H54 (cell line): ENCODE data around the gene DDR2.
"Not testable (repeated sequence)": the region's sequence is repeated elsewhere in the genome, so short reads cannot be mapped to it uniquely, and the experiment has no call there.

Experiments
- DNase-seq: peaks from one replicate; pipeline ENCODE4 v3.0.0; 2011; ENCODE audit warnings: low spot score, mixed read lengths; ENCODE audit not compliant: insufficient read length
- FAIRE-seq: peaks from 3 replicates; lab custom pipeline; 2011; peaks lifted over from hg19 to GRCh38; lab: Jason Lieb, UNC
- POLR2A ChIP-seq: IDR thresholded peaks from 2 replicates; pipeline ENCODE4 v1.6.1; 2011; ENCODE audit warnings: low read depth, mild to moderate bottlenecking, low read length

Gene DDR2

DNA sequence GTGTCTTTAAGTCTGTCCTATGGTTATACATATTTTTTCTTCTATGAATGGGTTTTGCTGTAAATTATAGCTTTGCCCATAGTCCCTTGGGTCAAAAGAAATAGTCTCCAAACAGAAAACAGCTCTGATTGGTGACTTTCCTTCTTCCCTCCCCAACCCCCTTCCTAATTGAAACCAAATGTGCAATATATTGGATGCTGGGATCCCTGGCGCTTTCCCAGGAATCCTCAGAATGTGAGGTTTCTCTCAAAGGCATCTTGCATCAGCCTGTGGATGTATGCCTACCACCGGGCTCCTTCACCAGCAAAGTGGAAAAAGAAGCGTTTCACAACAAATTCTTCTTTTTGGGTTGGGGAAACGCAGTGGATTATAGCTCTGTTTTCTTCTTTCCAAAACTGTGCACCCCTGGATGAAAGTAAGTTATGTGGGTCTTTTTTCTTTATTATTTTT, at the start of gene DDR2:
DDR2 (plus strand) TSS at position 248 of the 450 bp plus-strand sequence. CDS start 86,600 bp downstream, outside the sequence.
- DNase-seq (no peak), FAIRE-seq (no peak)
- TF ChIP-seq POLR2A: peak; percentile 30; the same call in 1 of the 2 replicates

DNA sequence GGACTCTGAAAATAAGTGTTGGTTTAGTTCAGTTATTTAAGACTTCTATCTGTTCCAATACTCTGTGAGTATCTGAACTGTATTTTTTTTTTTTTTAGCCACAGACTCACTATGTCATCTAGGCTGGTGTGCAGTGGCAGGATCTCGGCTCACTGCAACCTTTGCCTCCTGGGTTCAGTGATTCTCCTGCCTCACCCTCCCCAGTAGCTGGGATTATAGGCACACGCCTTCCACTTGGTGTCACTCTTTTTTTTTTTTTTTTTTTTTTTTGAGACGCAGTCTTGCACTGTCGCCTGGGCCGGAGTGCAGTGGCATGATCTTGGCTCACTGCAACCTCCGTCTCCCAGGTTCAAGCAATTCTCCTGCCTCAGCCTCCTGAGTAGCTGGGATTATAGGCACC, 49.4 kb upstream of the DDR2 start:
- not testable (repeated sequence) for DNase-seq, FAIRE-seq

DNA sequence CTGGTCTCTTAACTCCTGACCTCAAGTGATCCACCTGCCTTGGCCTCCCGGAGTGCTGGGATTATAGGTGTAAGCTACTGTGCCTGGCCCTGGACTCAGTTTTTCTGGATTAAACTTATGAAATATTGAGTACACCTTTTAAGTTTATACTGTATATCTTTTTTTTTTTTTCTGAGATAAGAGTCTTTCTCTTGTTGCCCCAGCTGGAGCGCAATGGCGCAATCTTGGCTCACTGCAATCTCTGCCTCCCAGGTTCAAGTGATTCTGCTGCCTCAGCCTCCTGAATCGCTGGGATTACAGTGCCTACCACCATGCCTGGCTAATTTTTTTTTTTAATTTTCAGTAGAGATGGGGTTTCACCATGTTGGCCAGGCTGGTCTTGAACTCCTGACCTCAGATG, 47.2 kb upstream of the DDR2 start:
- not testable (repeated sequence) for FAIRE-seq, DNase-seq

- DNase-seq (no peak), FAIRE-seq (no peak)
These were observed 44.9 kb upstream of the DDR2 start for GRCh38 chr1:162587347-162587746.

GRCh38 chr1:162587761-162588260, 44.5 kb upstream of the DDR2 start:
- TF ChIP-seq POLR2A: no peak
- DNase-seq: no peak
- no peak for FAIRE-seq

More at GRCh38 chr1:162587347-162587746, 44.9 kb upstream of the DDR2 start:
- TF ChIP-seq POLR2A: no peak

DNA sequence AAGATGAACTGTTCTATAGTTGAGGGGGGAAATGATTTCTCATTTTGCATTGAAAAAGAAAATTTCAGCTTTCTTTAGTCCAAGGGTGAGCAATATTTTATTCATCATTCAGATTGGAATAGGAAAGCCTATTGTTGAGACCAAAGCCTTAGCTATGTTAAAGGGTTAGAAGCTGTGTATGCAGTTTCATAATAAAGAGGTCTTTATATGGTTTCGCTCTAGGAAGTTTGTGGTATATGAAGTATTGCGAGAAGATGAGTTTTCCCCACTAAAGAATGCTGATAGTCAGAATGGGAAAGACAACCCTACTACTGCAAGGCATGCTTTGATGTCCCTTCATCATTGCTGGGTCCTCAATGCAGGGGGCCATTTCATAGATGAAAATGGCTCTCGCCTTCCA, 42.2 kb upstream of the DDR2 start:
- DNase-seq (no peak), FAIRE-seq (no peak)
- TF ChIP-seq POLR2A: no peak

- DNase-seq (no peak), FAIRE-seq (no peak)
These were observed 41.6 kb upstream of the DDR2 start for GRCh38 chr1:162590686-162591085.

GRCh38 chr1:162596514-162597170, 35.6 kb upstream of the DDR2 start:
- TF ChIP-seq POLR2A: no peak
- no peak for DNase-seq
- peak; percentile 27 for FAIRE-seq

More at GRCh38 chr1:162590686-162591085, 41.6 kb upstream of the DDR2 start:
- no peak for TF ChIP-seq POLR2A

- no peak for TF ChIP-seq POLR2A
- DNase-seq: no peak
- no peak for FAIRE-seq
These were observed 32.8 kb upstream of the DDR2 start for GRCh38 chr1:162599451-162599850.

DNA sequence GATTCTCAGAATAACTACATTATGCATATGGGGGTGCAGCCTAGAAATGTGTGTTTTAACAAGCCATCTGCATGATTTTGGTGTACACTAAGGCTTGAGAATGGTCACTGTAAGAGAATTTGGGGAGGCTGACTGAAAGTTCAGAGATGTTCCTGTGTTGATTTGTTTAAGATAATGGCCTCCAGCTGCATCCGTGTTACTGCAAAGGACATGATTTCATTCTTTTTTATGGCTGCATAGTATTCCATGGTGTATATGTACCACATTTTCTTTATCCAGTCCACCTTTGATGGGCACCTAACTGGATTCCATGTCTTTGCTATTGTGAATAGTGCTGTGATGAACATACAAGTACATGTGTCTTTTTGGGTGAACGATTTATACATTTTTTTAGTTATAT, 29.1 kb upstream of the DDR2 start:
- not testable (repeated sequence) for DNase-seq, FAIRE-seq

GRCh38 chr1:162605225-162605927, 26.9 kb upstream of the DDR2 start:
- no peak for TF ChIP-seq POLR2A
- FAIRE-seq: peak; percentile 90
- peak; percentile 42 for DNase-seq

GRCh38 chr1:162609306-162609705, 23.0 kb upstream of the DDR2 start:
- FAIRE-seq (no peak), DNase-seq (no peak)
- TF ChIP-seq POLR2A: no peak

- FAIRE-seq: peak; percentile 38
- no peak for TF ChIP-seq POLR2A
- no peak for DNase-seq
These were observed 19.5 kb upstream of the DDR2 start for GRCh38 chr1:162612606-162613400.

- no peak for TF ChIP-seq POLR2A
- no peak for DNase-seq
- FAIRE-seq: no peak
These were observed 15.4 kb upstream of the DDR2 start for GRCh38 chr1:162616848-162617247.
